ENCODE results near the gene TNFAIP3.
"Not testable (repeated sequence)": the region's sequence is repeated elsewhere in the genome, so short reads cannot be mapped to it uniquely, and the experiment has no call there.

Gene TNFAIP3

DNA sequence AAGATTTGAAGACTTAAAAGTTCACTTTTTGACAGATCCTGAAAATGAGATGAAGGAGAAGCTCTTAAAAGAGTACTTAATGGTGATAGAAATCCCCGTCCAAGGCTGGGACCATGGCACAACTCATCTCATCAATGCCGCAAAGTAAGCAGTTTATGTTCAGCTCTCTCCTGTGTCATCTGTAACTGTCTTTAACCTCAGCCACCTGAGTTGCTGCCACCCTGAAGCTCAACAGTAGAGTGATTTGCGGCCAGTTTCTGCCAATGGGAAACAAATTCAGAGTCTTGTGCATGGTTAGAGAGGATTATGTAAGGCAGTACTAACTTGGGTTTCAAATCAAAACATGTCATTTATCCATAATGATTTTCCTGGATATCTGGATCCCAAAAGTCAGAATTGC lies 10.1 kb downstream of the TNFAIP3 start:
- in situ Hi-C loops (cut with MboI; ENCODE audit: low sequenced_read_pairs), result no loop called here

DNA sequence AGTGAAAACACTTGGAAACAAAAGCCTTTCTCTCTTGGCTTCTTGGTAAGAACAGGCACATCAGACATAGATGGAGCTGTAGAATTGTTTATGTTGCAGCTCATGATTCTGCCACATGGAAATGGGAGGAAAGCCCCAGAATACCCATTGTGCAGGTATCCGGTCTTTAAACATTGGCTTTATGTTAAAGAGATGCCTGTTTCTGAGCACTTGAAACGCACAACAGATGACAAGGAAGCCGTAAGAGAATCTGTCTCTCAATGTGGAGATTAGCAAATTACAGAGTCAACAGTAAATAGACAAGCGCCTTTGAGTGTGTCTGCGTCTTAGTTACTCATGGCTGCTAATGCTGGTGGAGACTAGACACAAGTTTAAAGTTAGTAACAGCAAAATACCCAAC lies 10.5 kb downstream of the TNFAIP3 start:
- in situ Hi-C loops (cut with MboI; ENCODE audit: low sequenced_read_pairs), result no loop called here

DNA sequence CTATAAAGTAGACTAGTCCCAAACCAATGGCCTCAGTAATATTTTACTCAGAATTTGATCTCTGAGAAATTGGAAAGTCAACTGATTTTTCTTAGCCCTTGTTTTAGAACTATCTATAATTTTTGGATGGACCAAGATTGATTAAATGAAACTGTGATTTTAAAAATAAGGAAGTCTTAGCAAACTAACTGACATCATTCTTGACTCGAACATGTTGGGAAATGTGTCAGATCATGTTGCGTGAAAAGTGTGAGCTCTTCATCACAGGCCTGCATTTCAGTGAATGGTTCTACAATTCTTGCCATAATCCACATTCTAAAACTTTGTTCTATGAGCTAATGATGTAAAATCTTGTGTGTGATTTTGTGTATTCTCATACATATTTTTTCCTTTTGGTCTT lies 11.0 kb downstream of the TNFAIP3 start:
- in situ Hi-C loops (cut with MboI; ENCODE audit: low sequenced_read_pairs), result no loop called here

DNA sequence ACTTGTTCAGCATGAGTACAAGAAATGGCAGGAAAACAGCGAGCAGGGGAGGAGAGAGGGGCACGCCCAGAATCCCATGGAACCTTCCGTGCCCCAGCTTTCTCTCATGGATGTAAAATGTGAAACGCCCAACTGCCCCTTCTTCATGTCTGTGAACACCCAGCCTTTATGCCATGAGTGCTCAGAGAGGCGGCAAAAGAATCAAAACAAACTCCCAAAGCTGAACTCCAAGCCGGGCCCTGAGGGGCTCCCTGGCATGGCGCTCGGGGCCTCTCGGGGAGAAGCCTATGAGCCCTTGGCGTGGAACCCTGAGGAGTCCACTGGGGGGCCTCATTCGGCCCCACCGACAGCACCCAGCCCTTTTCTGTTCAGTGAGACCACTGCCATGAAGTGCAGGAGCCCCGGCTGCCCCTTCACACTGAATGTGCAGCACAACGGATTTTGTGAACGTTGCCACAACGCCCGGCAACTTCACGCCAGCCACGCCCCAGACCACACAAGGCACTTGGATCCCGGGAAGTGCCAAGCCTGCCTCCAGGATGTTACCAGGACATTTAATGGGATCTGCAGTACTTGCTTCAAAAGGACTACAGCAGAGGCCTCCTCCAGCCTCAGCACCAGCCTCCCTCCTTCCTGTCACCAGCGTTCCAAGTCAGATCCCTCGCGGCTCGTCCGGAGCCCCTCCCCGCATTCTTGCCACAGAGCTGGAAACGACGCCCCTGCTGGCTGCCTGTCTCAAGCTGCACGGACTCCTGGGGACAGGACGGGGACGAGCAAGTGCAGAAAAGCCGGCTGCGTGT lies 11.6 kb downstream of the TNFAIP3 start:
- in situ Hi-C loops (cut with MboI; ENCODE audit: low sequenced_read_pairs), result no loop called here

DNA sequence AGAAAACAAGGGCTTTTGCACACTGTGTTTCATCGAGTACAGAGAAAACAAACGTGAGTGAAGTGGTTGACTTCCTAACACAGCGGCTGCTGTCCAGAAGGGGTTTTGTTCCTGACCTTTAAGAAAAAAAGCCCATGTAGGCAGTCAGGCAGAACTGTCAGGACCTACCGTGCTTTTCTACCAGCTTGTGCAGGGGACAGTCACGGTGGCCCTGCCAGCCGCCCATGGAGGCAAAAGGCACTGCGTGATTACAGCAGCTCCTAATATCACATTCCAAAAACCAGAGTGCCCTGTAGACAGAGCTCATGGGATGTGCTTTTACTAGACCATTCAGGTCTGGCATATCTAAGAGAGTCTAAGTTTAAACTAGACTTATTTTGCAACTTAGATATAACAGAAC lies 12.2 kb downstream of the TNFAIP3 start:
- in situ Hi-C loops (cut with MboI; ENCODE audit: low sequenced_read_pairs), result no loop called here

DNA sequence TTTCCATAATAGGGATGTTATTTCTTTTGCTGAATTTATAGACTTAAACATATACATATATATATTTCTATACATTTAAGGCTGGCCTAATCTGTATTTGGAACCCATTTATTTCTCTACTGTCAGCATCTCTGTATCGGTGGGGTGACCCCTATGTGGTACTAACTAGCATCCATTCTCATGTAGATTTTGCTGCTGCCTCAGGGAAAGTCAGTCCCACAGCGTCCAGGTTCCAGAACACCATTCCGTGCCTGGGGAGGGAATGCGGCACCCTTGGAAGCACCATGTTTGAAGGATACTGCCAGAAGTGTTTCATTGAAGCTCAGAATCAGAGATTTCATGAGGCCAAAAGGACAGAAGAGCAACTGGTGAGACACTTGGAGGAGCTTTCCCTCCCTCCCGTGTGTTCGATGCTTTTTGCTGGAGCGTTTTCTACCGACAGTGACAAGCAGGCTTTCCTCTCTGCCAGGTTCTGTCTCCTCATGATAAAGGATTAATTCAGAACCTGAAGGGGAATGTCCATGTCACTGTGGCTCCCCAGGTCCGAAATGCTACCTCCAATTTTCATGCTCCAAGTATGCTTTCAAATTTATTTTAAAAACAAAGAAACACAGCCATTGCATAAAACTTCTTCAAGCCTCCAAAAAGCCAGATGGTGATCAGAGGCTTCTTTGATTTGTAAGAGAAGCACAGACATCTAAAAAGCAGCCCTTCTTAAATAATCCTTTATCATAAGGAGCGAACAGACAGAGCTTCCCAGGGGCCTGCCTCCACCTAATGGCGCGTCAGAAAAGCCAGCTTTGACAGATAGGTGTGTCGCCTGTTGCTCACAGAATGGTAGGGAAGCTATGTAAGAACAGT lies 13.1 kb downstream of the TNFAIP3 start:
- in situ Hi-C loops (cut with MboI; ENCODE audit: low sequenced_read_pairs), result no loop called here

DNA sequence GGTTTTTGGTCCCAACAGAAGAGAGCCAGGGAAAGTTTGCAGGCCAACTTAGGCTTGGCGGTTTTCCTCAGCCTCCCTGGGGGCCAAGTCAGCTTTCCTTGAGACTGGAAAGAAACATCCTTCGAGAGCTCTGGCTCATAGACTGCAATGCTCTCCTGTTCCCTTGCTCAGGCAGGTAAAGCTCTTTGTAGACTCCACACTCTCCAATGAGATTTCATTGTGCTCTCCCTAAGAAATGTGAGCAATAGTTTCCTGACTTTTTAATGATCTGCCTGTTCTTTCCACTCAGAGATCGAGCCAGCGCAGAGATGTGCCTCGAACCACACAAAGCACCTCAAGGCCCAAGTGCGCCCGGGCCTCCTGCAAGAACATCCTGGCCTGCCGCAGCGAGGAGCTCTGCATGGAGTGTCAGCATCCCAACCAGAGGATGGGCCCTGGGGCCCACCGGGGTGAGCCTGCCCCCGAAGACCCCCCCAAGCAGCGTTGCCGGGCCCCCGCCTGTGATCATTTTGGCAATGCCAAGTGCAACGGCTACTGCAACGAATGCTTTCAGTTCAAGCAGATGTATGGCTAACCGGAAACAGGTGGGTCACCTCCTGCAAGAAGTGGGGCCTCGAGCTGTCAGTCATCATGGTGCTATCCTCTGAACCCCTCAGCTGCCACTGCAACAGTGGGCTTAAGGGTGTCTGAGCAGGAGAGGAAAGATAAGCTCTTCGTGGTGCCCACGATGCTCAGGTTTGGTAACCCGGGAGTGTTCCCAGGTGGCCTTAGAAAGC lies 13.9 kb downstream of the TNFAIP3 start:
- in situ Hi-C loops (cut with MboI; ENCODE audit: low sequenced_read_pairs), result no loop called here

DNA sequence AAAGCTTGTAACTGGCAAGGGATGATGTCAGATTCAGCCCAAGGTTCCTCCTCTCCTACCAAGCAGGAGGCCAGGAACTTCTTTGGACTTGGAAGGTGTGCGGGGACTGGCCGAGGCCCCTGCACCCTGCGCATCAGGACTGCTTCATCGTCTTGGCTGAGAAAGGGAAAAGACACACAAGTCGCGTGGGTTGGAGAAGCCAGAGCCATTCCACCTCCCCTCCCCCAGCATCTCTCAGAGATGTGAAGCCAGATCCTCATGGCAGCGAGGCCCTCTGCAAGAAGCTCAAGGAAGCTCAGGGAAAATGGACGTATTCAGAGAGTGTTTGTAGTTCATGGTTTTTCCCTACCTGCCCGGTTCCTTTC lies 14.4 kb downstream of the TNFAIP3 start:
- in situ Hi-C loops (cut with MboI; ENCODE audit: low sequenced_read_pairs), result no loop called here

DNA sequence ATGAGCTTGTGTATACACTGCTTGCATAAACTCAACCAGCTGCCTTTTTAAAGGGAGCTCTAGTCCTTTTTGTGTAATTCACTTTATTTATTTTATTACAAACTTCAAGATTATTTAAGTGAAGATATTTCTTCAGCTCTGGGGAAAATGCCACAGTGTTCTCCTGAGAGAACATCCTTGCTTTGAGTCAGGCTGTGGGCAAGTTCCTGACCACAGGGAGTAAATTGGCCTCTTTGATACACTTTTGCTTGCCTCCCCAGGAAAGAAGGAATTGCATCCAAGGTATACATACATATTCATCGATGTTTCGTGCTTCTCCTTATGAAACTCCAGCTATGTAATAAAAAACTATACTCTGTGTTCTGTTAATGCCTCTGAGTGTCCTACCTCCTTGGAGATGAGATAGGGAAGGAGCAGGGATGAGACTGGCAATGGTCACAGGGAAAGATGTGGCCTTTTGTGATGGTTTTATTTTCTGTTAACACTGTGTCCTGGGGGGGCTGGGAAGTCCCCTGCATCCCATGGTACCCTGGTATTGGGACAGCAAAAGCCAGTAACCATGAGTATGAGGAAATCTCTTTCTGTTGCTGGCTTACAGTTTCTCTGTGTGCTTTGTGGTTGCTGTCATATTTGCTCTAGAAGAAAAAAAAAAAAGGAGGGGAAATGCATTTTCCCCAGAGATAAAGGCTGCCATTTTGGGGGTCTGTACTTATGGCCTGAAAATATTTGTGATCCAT lies 15.3 kb downstream of the TNFAIP3 start:
- in situ Hi-C loops (cut with MboI; ENCODE audit: low sequenced_read_pairs), result no loop called here

DNA sequence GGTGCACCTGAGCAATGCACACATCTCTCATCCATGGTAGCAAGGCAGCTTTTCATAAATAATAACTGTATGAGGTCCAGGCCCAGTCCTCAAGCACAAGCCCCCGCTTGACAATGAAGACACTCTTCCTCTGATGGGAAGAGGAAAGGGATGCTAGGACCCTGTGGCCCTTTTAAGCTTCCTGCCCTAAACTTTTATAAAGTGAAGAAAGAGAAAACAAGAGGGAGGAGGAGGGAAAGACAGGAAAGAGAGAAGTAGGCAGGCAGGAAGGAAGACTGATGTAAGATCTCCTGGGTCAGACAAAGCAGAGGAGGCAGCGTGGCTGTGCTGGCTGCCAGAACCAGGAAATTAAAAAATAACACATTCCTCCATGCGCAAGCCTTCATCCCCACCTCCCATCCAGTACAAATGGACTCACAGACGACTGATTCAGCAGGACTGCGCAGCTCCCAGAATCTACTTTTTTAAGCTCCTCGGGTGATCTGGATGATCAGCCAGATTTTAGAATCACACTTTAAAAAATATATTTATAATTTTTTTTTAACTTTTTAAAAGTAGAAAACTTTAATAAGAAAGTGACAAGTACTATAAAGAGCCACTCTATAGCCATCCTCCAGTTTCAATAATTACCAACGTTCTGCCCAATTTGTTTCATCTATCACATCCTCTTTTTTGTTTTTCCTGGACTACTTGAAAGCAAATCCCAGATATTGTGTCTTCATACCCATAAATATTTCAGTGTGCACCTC lies 16.5 kb downstream of the TNFAIP3 start:
- in situ Hi-C loops (cut with MboI; ENCODE audit: low sequenced_read_pairs), result no loop called here

DNA sequence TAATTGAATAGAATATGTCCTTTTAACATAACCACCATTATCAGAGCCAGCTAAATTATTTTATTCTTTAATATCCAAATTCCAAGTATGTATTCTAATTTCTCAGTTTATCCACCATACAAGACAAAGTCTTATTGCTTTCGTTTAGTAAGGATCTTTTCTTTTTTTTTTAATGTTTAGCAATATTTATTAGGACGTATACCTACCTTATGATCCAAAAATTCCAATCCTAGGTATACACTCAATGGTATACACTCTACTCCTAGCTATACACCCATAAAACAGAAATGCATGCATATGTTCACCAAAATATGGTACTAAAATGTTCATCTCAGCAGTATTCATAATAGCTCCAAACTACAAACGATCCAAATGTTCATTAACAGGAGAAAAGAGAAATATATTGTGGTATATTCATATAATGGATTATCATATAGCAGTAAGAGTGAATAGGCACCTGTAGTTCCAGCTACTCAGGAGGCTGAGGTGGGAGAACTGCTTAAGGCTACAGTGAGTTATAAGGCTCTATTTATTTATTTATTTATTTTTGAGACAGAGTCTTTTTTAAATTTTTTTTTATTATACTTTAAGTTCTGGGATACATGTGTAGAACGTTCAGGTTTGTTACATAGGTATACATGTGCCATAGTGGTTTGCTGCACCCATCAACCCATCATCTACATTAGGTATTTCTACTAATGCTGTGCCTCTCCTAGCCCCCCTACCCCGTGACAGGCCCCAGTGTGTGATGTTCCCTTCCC lies 17.3 kb downstream of the TNFAIP3 start:
- in situ Hi-C loops (cut with MboI; ENCODE audit: low sequenced_read_pairs), result no loop called here

DNA sequence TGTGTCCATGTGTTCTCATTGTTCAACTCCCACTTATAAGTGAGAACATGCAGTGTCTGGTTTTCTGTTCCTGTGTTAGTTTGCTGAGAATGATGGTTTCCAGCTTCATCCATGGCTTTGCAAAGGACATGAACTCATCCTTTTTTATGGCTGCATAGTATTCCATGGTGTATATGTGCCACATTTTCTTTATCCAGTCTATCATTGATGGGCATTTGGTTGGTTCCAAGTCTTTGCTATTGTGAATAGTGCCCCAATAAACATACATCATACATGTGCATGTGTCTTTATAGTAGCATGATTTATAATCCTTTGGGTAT lies 17.8 kb downstream of the TNFAIP3 start:
- in situ Hi-C loops (cut with MboI; ENCODE audit: low sequenced_read_pairs), result not testable (repeated sequence)

DNA sequence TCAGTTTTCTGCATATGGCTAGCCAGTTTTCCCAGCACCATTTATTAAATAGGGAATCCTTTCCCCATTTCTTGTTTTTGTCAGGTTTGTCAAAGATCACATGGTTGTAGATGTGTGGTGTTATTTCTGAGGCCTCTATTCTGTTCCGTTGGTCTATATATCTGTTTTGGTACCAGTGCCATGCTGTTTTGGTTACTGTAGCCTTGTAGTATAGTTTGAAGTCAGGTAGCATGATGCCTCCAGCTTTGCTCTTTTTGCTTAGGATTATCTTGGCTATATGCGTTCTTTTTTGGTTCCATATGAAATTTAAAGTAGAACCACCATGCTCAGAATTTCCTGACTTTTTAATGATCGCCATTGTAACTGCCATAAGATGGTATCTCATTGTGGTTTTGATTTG lies 19.2 kb downstream of the TNFAIP3 start:
- in situ Hi-C loops (cut with MboI; ENCODE audit: low sequenced_read_pairs), result not testable (repeated sequence)

DNA sequence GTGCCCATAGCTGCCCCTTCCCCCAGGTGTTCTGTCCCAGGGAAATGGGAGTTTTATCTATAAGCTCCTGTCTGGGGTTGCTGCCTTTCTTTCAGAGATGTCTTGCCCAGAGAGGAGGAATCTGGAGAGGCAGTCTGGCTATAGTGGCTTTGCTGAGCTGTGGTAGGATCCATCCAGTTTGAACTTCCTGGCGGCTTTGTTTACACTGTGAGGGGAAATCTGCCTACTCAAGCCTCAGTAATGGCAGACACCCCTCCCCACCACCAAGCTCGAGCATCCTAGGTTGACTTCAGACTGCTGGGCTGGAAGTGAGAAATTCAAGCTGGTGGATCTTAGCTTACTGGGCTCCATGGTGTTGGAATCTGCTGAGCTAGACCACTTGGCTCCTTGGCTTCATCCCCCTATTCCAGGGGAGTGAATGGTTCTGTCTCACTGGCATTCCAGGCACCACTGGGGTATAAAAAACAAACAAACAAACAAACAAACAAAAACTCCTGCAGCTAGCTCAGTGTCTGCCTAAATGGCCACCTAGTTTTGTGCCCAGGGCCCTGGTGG lies 24.0 kb downstream of the TNFAIP3 start:
- in situ Hi-C loops (cut with MboI; ENCODE audit: low sequenced_read_pairs), result no loop called here

DNA sequence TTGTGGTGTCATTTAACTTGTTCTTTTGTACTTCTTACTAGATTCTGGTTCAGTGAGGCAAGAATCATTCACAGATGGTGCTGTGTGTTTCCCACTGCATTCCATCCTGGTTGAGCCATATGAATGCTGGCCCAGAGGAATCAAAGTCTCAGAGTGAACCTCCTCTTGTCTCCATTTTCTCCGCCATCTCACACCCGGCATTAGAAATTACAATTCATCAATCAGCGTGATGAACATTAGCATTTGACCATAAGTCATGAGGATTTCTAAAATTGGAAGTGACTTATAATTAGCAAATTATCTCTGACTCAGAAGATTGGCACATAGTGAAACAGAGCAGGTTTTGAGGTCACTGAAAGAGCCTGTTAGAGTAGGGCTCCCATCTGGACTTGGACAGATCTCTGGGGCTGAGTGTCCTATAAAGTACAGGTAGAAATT lies 25.2 kb downstream of the TNFAIP3 start:
- in situ Hi-C loops (cut with MboI; ENCODE audit: low sequenced_read_pairs), result no loop called here

DNA sequence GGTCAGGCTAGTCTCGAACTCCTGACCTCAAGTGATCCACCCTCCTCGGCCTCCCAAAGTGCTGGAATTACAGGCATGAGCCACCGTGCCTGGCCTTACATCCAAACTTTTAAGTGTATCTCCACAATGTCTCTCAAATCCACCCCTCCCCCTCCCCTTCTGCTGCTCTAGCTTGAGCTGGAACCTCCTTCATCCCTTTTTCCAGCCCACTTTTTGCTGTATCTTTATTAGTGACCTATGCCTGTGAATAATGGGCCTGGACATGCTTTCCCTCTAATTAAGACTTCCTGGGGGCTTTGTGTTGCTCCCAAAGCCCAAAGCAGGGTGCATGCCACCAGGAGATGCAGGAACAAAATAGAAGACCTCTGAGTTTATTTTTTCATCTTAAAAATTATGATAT lies 26.1 kb downstream of the TNFAIP3 start:
- in situ Hi-C loops (cut with MboI; ENCODE audit: low sequenced_read_pairs), result no loop called here

DNA sequence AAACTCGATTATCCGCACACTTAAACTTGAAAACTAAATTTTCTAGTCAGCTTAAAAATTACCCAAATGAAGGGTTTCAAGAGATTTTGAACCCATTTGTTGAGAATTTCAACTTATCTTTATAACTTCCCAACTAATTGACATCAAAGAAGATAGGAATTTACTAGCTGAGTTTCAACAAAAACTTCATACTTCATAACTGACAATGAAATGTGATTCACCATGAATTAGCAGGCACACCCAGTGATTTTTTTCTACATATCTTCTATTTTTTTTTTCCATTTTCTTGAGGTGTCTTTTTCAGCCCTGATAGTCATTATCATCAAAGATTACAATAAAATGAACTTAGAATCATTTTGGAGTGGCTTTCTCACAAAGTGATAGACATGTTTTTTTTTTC lies 26.7 kb downstream of the TNFAIP3 start:
- in situ Hi-C loops (cut with MboI; ENCODE audit: low sequenced_read_pairs), result no loop called here

DNA sequence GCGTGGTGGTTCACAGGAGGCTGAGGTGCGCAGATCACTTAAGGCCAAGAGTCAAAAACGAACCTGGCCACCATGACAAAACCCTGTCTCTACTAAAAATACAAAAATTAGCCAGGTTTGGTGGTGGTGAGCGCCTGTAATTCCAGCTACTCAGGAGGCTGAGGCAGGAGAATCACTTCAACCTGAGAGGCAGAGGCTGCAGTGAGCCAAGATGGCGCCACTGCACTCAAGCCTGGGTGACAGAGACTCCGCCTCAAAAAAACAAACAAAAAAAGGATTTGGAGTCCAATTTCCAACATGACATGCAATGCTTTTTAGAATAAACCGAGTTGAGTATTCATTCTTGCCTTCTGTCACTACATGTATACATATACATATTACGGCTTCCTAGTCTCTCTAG lies 27.3 kb downstream of the TNFAIP3 start:
- in situ Hi-C loops (cut with MboI; ENCODE audit: low sequenced_read_pairs), result not testable (repeated sequence)

DNA sequence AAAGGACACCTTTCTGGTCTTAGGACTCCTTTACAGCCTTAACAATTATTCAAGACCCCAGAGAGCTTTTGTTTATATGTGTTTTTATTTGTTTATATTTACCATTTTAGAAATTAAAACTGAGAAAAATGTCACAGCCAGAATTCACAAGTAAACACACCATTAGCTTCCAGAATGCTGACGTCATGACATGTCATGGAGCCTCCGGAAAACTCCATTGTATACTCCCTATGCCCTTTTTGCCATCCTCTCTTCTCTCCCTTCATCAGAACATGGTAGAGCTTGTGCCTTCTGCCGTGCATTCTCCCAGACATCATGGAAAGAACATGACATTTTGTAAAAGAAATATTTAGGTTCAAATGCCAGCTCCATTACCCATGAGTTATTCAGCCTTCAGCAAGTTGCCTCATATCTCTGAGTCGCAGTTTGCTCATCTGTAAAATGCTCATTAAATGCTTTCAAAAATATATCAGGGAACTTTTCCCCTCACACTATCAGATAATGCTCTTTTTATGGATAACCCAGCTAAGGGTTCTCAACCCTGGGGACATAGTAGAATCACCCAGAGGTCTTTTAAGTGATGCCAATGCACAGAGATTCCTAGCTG lies 27.8 kb downstream of the TNFAIP3 start:
- in situ Hi-C loops (cut with MboI; ENCODE audit: low sequenced_read_pairs), result no loop called here

Data from HL-60/S4 treated with phorbol 12-myristate 13-acetate at 8.2 ng/mL for 4 days and 3 days (cell line).